ENCODE data around the gene CA10. TPM values are rescaled to one million over a fixed set of nuclear protein-coding genes. Genes with fewer than 3 reads are reported as not detected.

Gene CA10
- total RNA-seq, 1 experiment from 2014 or later, result 0.46 TPM

DNA sequence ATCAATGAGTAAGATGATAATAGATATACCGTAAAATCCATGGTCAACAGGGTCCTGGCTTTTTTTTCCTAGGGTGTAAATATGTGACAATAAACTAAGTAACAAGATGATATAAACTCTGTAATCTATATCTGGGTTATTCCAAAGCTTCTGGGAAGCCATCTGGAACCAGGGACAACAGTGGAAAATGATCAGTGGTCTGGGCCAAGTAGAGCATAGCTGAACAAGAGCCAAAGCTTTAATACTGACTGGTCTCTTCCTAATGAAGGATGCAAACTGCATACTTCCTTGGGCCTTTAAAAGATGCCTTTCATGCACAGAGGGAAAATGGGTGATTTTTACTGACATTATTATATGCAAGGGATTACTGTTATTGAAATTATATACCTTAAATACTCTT is 8.9 kb downstream of the CA10 start:
- H4K20me1 ChIP-seq (ENCODE audit: control insufficient read depth, insufficient read depth, insufficient read length), result no peaks in the 10 kb centered on the region
- peaks cover 17% of the 10 kb centered on the region for H3K27me3 Mint-ChIP-seq (ENCODE audit: low read depth)
- WGBS (ENCODE audit: extremely low coverage, insufficient read length, low lambda C conversion rate), result no CpG with 5 or more reads among the region's 1 CpG
- H3K4me1 Mint-ChIP-seq, result peaks cover 6 to 7% of the 10 kb centered on the region in 2 experiments; a peak in 3 of 4 replicates
- H3K18ac ChIP-seq (ENCODE audit: insufficient read length, low read depth, low read length), result no peak overlapping the region
- no peak overlapping the region for H2BK12ac ChIP-seq (ENCODE audit: insufficient read length, low read depth, low read length)
- H3K4me1 ChIP-seq (ENCODE audit: insufficient read depth, low read length), result no peaks in the 10 kb centered on the region
- H3K36me3 Mint-ChIP-seq (ENCODE audit: insufficient read depth in 1 of 3, low read depth in 3 of 3), result no peaks in the 10 kb centered on the region
- no peak overlapping the region for H4K8ac ChIP-seq (replicated peaks; ENCODE audit: insufficient read length, low read depth, low read length)
- no peaks in the 10 kb centered on the region for H3K79me2 ChIP-seq (ENCODE audit: insufficient read depth, low read length)
- no peak overlapping the region for H2BK120ac ChIP-seq (ENCODE audit: low read depth, low read length, poor library complexity, severe bottlenecking)
- no peak overlapping the region for H4K91ac ChIP-seq (ENCODE audit: insufficient read length, low read depth, low read length)
- H2BK15ac ChIP-seq (ENCODE audit: low read depth, low read length), result no peak overlapping the region
- H3K27me3 ChIP-seq (ENCODE audit: insufficient read depth, low read length), result no peaks in the 10 kb centered on the region
- no peak overlapping the region for H3K4me3 Mint-ChIP-seq
- H3K14ac ChIP-seq (ENCODE audit: insufficient read depth, low read length), result no peak overlapping the region
- no peak overlapping the region for H3K23ac ChIP-seq (ENCODE audit: insufficient read length, low read depth, low read length)
- no peak overlapping the region for H4K5ac ChIP-seq (ENCODE audit: insufficient read length, low read depth, low read length)
- no peak overlapping the region for H3T11ph ChIP-seq (ENCODE audit: low read length)
- DNase-seq, result no peak
- H2BK20ac ChIP-seq (ENCODE audit: low read depth, low read length, poor library complexity, severe bottlenecking), result no peak overlapping the region
- no peak overlapping the region for H2BK5ac ChIP-seq (ENCODE audit: insufficient read length, low read length)
- no peak overlapping the region for H3K27ac Mint-ChIP-seq
- H3K9ac ChIP-seq (ENCODE audit: extremely low read depth, insufficient read length, low read length), result no peak overlapping the region
- no peak overlapping the region for H3K4me2 ChIP-seq (ENCODE audit: insufficient read depth, insufficient read length, low read length)
- no peak overlapping the region for H3K4ac ChIP-seq (ENCODE audit: low read depth, low read length)
- no peaks in the 10 kb centered on the region for H3K9me3 Mint-ChIP-seq
- H2AK5ac ChIP-seq (ENCODE audit: insufficient read length, low read length), result no peak overlapping the region
- H3K27ac ChIP-seq (ENCODE audit: insufficient read length, low read depth, low read length), result no peak overlapping the region
- no peaks in the 10 kb centered on the region for H3K79me1 ChIP-seq (ENCODE audit: insufficient read depth, low read depth, low read length, poor library complexity, severe bottlenecking)
- H3K9me3 ChIP-seq (ENCODE audit: control insufficient read depth, low read depth, low read length), result no peaks in the 10 kb centered on the region
- TF ChIP-seq, protein P1, sequence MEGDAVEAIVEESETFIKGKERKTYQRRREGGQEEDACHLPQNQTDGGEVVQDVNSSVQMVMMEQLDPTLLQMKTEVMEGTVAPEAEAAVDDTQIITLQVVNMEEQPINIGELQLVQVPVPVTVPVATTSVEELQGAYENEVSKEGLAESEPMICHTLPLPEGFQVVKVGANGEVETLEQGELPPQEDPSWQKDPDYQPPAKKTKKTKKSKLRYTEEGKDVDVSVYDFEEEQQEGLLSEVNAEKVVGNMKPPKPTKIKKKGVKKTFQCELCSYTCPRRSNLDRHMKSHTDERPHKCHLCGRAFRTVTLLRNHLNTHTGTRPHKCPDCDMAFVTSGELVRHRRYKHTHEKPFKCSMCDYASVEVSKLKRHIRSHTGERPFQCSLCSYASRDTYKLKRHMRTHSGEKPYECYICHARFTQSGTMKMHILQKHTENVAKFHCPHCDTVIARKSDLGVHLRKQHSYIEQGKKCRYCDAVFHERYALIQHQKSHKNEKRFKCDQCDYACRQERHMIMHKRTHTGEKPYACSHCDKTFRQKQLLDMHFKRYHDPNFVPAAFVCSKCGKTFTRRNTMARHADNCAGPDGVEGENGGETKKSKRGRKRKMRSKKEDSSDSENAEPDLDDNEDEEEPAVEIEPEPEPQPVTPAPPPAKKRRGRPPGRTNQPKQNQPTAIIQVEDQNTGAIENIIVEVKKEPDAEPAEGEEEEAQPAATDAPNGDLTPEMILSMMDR (conservative IDR thresholded peaks at IDR 0.05), result no peak
- no peaks in the 10 kb centered on the region for H3K23me2 ChIP-seq (ENCODE audit: insufficient read length, low read depth, low read length, poor library complexity, severe bottlenecking)
- H3K56ac ChIP-seq (ENCODE audit: insufficient read length, low read depth, low read length), result no peak overlapping the region
- H2AFZ ChIP-seq (ENCODE audit: low read length), result no peak overlapping the region

Data from H9 (cell line).